ENCODE results near the gene LCA5.

DNA sequence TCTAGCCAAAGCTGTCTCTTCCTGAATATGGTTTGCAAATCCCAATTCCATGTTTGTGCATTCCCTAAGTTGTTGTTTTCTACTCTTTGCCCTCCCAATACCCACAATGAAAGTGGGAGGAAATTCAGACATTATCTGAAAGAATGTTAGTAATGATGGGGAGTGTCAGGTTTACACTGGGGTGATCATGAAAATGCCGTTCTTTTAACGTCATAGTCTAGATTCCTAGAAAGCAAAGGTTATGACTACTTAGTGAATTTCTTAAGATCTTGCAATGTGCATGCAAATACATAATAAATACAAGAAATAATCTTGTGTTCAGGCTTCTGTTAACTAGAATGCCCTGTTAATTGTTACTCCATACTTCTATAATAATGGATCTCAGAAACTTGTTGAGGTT, 101.0 kb downstream of the LCA5 start:
- TF ChIP-seq, protein P1, sequence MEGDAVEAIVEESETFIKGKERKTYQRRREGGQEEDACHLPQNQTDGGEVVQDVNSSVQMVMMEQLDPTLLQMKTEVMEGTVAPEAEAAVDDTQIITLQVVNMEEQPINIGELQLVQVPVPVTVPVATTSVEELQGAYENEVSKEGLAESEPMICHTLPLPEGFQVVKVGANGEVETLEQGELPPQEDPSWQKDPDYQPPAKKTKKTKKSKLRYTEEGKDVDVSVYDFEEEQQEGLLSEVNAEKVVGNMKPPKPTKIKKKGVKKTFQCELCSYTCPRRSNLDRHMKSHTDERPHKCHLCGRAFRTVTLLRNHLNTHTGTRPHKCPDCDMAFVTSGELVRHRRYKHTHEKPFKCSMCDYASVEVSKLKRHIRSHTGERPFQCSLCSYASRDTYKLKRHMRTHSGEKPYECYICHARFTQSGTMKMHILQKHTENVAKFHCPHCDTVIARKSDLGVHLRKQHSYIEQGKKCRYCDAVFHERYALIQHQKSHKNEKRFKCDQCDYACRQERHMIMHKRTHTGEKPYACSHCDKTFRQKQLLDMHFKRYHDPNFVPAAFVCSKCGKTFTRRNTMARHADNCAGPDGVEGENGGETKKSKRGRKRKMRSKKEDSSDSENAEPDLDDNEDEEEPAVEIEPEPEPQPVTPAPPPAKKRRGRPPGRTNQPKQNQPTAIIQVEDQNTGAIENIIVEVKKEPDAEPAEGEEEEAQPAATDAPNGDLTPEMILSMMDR (IDR thresholded peaks at IDR 0.05): no peak
- no peak for TF ChIP-seq POLR2A (IDR thresholded peaks at IDR 0.05)

All from testis (tissue), 2 donors.